Activated T-cell treated with anti-CD3 and anti-CD28 coated beads, Interleukin-2, amount 50 U/mL, for 1 hour (primary cell): Measurements from ENCODE around the gene BAG1.

Experiments
- DNase-seq: peaks from one replicate; pipeline ENCODE4 v3.0.0-alpha.2; 2020

The BAG1 gene

GRCh38 chr9:33202552-33203201 is 61.8 kb downstream of the BAG1 start:
- peak; percentile 26 for DNase-seq
